ENCODE data around the gene TMEM114.
"Not testable (repeated sequence)": the region's sequence is repeated elsewhere in the genome, so short reads cannot be mapped to it uniquely, and the experiment has no call there.

Gene TMEM114

DNA sequence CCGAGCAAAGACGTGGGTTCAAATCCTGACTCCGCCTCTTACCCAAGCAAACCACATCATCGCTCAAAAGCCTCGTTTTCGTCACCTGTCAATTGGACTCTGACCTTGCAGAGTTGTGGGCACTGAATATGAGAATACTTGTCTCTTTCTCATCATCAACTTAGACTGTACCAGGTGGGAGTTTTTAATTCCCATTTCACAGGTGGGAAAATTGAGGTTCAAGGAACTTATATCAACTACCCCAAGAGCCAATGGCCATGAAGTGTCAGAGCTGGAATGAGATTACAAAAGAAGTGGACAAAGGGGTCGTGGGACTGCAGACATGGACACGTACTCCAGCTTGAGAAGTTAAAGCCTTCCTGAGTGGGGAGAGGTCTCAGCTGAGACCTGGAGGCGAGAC, 10.8 kb downstream of the TMEM114 start:
- intact Hi-C loops (cut with DNase I): no loop called here

DNA sequence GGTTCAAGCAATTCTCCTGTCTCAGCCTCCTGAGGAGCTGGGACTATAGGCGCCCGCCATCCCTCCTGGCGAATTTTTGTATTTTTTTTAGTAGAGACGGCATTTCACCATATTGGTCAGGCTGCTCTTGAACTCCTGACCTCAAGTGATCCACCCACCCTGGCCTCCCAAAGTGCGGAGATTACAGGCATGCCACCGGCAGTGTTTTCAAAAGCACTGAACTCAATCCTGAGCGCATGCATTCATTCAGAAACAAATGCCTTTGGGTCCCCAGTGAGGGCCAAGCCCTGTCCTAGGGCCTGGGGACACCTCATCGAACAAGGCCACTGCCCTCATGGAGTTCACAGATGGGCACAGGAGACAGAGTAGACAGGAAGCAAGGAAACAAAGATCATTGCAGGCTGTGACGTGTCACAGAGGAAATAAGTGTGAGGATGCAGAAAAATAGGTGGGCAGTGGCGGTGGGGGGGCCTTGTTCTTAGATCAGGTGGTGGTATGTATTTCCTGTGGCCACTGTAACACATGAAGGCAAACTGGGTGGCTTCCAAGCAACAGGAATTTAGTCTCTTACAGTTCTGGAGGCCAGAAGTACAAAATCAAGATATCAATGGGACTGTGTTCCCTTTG, 12.5 kb downstream of the TMEM114 start:
- intact Hi-C loops (cut with DNase I): no loop called here
- no peak for DNase-seq

More for the DNA sequence above, 10.8 kb downstream of the TMEM114 start:
- no peak for DNase-seq

DNA sequence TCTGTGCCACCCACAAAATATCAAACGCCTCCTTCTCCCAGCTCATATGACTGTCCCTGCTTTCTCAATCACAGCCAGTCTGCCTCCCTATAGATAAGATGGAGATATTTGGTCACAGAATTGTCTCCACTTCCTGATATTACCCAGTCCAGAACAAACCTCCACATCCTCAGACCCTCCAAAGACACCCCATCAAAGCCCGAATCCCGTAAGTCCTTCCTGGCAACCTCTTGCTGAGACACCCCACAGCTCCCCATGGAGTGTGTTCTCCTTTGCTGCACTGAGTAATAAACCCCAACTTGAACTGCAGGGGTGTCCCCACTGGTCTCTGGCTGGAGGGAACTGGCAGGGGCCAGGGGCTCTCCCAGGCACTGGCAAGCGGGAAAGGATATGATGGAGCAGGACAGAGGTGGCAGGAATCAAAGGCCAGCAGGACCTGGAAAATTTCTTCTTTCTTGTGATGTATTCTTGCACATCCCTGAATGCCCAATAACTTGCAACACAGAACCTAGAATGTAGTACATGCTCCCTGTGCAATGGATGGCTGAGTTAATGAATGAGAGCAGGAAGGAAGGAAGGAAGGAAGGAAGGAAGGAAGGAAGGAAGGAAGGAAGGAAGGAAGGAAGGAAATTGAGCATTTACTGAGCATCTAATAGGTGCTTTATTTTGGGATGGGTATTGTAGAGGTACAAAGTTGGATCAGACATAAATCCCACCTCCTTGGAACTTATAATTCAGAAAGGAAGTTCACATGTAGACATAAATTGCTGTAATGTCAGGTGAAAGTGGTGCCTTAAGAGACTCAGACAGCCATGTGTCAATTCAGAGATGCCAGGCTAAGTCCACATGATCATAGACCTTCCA, 13.9 kb downstream of the TMEM114 start:
- no peak for DNase-seq
- intact Hi-C loops (cut with DNase I): no loop called here

DNA sequence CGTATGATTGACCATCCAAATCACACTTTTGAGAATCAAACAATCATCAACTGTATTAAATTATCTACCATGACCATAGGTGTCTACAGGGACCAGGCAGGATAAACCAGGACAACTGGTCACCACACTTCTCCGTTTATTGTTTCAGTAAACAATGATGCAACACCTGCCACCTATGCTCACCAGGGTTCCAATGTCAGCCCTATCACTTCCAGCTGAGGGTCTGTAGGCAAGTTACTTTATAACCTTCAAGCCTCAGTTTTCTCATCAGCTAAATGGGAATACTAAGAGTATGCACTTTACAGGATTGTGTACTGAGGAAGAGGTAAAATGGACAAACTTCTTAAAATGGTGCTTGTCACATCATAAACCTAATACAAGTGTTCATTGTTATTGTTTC, 14.9 kb downstream of the TMEM114 start:
- intact Hi-C loops (cut with DNase I): no loop called here
- DNase-seq: no peak

DNA sequence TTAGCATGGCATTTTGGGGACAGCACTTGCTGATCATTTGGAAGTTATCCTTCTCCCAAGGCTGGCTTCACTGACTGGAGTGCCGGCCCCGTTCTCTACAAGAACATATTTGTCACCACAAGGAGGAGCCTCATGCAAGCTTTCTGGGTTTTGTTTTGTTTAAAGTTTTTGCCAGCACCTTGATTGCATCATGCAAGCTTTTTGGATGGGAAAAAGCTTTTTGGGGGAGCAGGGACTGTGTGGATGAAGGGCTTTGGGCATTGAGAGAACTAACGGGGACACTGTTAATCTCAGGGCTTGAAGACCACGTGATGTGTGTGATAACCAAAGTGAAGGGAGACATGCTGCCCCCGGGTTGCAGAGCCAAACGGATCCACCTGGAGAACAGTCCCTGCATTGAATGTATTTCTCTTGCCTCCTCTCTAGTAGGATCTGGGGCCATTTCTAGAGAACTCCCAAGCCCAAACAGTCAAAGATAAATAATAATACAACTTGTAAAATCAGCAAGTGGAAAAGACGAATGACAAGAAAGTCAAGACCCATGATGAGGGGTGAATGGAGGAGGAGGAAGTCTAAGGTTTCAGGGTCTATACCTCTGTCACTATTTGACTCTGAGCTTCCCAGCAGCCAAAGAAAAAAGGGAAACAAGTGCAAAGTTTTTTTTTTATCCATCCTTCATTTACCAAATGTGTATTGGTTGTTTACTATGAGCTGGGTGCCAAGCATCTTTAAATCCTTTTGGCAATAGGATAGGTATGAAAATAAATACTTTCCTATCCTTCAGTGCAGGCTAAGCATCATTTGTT, 17.2 kb downstream of the TMEM114 start:
- peak in 17 of 42 donors; percentile 10 to 58 (median 33) for DNase-seq
- intact Hi-C loops (cut with DNase I): loop anchor here (5.0 kb wide), 1 partner anchor 219 kb away; no protein-coding TSS in a partner anchor

DNA sequence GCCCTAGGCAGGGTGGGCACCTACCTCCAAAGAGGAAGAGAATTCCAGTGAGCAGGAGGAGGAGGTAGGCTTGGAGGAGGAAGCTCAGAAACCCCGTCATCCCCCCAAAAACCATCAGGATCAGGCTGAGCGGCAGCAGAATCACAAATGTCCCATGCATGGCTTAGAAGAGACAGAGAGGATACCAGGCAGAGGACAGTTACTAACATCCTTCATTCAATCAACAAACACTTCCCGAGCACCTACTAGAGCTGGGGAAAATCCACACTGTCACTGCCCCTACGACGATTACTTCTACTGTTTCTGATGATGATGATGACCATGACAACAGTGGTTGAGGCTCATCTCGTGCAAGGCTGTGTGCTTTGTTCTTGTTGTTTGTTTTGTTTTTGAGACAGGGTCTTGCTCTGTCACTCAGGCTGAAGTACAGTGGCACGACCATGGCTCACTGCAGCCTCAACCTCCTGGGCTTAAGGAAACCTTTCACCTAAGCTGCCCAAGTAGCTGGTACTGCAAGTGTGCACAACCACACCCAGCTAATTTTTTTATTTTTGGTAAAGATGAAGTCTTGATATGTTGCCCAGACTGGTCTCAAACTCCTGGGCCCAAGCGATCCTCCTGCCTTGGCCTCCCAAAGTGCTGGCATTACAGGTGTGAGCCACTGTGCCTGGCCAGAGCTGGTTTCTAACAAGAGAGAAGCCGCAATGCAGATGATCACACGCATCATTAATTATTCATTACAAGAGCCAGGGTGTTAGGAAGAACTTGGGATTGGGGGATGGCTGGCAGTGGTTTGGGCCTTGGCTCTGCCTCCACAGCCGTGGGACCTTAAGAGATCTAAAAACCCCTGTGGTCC, 18.0 kb downstream of the TMEM114 start:
- no peak for DNase-seq
- intact Hi-C loops (cut with DNase I): loop anchor here (5.0 kb wide), 1 partner anchor 220 kb away; no protein-coding TSS in a partner anchor

DNA sequence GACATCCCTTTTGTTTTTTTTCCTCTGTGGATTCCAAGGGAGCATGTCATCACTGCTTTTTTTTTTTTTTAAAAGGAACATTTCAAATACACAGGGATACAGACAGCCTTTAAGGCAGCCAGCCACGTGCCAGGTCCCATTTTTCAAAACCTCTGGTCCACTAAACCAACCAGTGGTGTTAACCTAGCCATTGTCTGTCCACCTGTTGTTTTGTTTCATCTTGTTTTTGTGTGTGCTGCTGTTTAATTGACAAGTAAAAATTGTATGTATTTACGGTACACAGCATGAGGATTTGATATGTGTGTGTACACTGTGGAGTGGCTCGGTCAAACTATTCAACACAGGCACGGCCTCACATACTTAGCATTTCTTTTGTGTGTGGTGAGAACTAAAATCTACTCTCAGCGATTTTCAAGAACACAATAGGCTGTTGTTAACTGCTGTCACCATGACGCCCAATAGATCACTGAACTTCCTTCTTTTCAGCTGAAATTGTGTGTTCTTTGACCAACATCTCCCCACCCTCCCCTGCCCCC, 19.2 kb downstream of the TMEM114 start:
- peak in 1 of 42 donors; percentile 22 for DNase-seq

DNA sequence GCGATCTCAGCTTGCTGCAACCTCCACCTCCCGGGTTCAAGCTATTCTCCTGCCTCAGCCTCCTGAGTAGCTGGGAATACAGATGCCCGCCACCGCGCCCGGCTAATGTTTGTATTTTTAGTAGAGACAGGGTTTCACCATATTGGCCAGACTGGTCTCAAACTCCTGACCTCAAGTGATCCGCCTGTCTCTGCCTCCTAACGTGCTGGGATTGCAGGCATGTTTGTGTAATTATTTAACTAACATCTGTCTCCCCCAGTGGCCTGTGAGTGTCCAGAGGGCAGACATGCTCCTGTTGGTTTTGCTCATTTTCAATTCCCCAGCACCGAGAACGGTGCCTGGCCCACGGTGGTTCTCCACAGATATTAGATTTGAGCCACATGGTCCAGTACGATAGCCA, 19.9 kb downstream of the TMEM114 start:
- intact Hi-C loops (cut with DNase I): loop anchor here (5.0 kb wide), 1 partner anchor 222 kb away; no protein-coding TSS in a partner anchor
- DNase-seq: not testable (repeated sequence)

More for the DNA sequence above, 19.2 kb downstream of the TMEM114 start:
- intact Hi-C loops (cut with DNase I): loop anchor here (5.0 kb wide), 1 partner anchor 221 kb away; no protein-coding TSS in a partner anchor

DNA sequence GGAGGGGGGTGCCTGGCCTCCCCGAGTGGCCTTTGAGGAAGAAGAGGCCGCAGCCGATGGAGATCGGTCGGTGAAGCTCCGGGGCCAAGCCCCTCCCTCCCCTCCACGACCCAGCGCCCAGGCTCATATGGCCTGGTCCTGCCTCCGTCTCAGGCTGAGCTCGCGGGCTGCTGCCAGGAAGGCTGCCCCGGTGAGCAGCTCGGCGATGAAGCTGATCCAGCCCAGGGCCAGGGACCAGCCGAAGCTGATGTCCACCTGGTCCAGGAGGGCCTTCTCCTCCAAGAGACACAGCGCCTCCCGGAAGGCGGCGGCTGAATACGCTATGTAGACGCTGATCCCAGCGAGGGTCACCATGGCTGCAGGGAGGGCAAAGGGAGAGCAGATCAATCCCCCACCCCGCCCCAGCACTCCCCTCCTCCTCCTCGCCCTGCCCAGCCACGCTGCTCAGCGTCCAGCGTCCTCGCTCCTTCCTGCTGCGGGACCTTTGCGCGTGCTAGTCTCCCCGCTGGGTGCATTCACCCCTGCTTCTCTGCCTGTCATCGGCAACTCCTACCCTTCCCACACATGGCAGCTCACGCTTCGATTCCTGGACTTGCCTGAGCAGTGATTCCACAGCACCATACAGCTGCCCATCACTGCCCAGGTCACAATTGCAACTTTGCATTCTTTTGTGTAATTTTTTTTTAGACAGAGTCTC, 20.5 kb downstream of the TMEM114 start:
- DNase-seq: no peak
- intact Hi-C loops (cut with DNase I): loop anchor here (5.0 kb wide), 2 partner anchors 223 to 308 kb away; no protein-coding TSS in a partner anchor

DNA sequence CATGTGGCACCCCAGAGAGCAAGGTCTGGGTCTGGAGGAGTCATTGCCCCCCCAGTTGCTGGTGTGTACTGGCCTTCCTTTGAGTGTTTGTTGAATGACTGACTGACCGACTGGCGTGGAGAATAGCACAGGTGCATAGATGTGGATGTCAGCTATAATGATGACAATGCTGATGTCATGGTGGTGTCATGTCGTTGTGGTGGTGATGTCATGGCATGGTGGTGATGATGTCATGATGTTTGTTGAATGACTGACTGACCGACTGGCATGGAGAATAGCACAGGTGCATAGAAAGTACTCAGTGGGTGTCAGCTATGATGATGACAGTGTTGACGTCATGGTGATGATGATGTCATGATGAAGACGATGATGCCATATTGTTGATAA, 22.1 kb downstream of the TMEM114 start:
- intact Hi-C loops (cut with DNase I): loop anchor here (5.0 kb wide), 1 partner anchor 309 kb away; no protein-coding TSS in a partner anchor
- no peak for DNase-seq

DNA sequence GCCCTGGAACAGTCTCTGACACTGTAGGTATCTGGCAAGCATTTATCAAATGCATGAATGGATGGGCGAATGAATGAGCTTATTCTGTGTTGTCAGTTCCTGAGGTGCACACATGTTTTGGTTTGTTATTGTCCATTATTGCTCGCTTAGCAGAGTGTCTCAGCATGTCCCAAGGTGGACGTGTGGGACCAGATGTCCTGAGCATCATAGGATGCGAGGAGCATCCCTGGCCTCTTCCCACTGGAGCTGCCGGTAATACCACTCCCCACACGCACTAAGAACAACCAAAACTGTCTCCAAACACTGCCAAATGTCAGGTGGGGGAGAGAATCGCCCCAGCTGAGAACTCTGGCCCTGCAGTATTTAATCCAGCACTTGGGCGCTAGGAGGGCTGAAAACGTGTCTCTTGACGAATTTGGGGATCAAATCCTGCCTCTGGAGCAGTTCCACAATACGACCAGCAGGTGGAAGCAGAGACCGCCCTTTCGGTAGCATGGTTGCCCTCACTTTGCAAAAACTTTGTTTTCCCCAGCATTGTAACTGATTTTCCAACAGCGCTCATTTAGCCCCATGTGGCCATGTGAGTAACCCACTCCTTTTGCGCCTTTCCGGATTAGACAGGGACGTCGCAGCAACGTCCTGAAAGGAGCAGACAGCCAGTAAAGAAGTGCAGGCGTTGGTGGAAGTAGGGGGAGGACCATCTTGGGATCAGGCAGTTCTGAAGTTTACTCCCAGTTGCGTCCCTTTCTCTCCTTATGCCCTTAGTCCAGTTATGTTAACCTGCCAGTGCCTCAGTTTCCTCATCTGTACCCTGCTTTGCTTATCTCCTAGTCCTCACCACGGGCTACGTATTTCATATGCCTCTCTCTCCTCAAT, 22.7 kb downstream of the TMEM114 start:
- DNase-seq: peak; percentile 49 to 91 (median 75)
- intact Hi-C loops (cut with DNase I): loop anchor here (5.0 kb wide), 1 partner anchor 310 kb away; no protein-coding TSS in a partner anchor

DNA sequence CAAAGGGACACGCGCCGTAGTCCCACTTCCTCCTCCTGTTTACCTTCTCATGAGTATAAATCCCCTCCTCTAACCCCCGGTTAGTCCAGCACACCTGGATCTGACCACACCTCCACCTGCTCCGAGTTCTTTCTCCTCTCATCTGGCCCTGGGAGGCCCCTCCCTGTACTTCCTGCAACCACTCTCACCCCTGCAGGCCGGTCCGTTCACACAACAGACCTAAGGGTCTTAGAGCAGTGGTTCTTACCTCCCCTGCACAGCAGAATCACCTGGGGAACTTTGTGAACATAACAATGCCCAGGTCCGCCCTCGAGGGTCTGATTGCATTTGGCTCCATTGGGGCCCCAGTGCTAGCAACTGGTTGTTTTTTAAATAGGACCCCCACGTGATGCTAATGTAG, 24.8 kb downstream of the TMEM114 start:
- no peak for DNase-seq
- intact Hi-C loops (cut with DNase I): loop anchor here (5.0 kb wide), 1 partner anchor 312 kb away; no protein-coding TSS in a partner anchor

DNA sequence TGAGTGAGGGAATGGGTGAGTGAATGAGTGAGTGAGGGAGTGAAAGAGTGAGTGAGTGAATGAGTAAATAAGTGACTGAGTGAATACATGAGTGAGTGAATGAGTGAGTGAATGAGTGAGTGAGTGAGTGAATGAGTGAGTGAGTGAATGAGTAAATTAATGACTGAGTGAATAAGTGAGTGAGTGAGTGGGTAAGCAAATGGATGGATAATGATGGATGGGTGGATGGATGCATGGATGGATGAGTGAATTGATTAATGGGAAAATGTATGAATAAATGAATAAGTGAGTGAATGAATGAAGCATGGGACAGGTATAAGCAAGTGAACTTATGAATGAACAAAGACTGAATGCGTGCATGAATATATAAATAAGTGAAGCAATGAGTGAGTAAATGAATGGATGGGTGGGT, 25.4 kb downstream of the TMEM114 start:
- DNase-seq: no peak
- intact Hi-C loops (cut with DNase I): loop anchor here (5.0 kb wide), 1 partner anchor 312 kb away; no protein-coding TSS in a partner anchor

DNA sequence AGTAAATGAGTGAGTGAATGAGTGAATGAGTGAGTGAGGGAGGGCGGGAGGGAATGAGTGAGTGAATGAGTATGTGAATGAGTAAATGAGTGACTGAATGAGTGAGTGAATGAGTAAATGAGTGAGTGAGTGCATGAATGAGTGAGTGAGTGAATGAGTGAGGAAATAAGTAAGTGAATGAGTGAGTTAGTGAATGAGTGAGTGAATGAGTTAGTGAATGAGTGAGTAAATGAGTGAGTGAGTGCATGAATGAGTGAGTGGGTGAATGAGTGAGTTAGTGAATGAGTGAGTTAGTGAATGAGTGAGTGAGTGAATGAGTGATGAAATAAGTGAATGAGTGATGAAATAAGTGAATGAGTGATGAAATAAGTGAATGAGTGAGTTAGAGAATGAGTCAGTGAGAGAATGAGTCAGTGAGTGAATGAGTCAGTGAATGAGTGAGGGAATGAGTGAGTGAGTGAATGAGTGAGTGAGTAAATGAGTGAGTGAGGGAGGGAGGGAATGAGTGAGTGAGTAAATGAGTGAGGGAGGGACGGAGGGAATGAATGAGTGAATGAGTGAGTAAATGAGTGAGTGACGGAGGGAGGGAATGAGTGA, 26.3 kb downstream of the TMEM114 start:
- DNase-seq; intact Hi-C loops (cut with DNase I): not testable (repeated sequence)

DNA sequence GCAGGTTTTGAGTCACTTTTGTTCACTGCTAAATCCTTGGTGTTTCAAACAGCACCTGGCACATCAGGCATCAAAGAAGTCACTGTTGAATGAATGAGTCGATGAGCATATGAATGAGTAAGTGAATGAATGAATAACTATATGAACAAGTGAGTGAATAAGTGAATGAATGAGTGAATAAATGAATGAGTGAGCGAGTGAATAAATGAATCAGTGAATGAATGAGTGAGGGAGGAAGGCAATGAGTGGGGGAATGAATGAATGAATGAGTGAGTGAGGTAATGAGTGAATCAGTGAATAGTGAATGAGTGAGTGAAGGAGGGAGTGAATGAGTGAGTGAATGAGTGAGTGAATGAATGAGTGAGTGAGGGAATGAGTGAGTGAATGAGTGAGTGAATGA, 28.8 kb downstream of the TMEM114 start:
- DNase-seq: no peak
- intact Hi-C loops (cut with DNase I): no loop called here

DNA sequence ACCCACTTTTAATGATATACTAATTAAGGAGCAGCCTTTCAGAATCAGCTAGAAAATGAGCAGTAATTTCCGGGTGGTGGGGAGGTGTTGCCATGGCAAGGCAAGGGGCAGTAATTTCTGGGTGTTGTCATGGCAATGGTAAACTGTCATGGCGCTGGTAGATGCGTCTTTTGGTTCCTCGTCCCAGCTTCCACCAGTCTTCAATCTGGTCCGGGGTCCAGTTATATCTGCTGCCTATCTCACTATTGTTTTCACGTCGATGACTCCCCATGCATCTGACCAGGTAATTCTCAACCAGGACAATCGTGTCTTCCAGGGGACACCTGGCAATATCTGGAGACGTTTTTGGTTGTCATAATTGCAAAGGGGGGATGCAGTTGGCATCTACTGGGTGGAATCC, 34.9 kb downstream of the TMEM114 start:
- intact Hi-C loops (cut with DNase I): no loop called here
- no peak for DNase-seq
